HG03060 (cell line): ENCODE data around the gene KIAA0513.

Experiments used
- ATAC-seq: cut with Tn5 transposase; IDR thresholded peaks from one replicate; pipeline ENCODE4 v1.9.1; 2021; ENCODE audit warnings: low read depth, moderate number of reproducible peaks; ENCODE audit not compliant: unreplicated experiment

Gene KIAA0513

GRCh38 chr16:85027349-85027957 lies at the start of gene KIAA0513:
Gene KIAA0513 (plus strand): TSS chr16:85027795. CDS start chr16:85067072, 39,277 bp downstream.
- ATAC-seq = no peak

- ATAC-seq = no peak
Observed at GRCh38 chr16:84979516-84979915, 48.1 kb upstream of the KIAA0513 start.

- ATAC-seq = no peak
Observed at GRCh38 chr16:84982434-84982833, 45.2 kb upstream of the KIAA0513 start.

GRCh38 chr16:84985079-84986065 lies 42.2 kb upstream of the KIAA0513 start:
- ATAC-seq = no peak

- no peak for ATAC-seq
Observed at GRCh38 chr16:84986102-84986501, 41.5 kb upstream of the KIAA0513 start.

- ATAC-seq = no peak
Observed at GRCh38 chr16:84986879-84987278, 40.7 kb upstream of the KIAA0513 start.

- no peak for ATAC-seq
Observed at GRCh38 chr16:84988328-84989080, 39.1 kb upstream of the KIAA0513 start.

- no peak for ATAC-seq
Observed at GRCh38 chr16:84989749-84990620, 37.6 kb upstream of the KIAA0513 start.

- ATAC-seq = no peak
Observed at GRCh38 chr16:84990782-84991181, 36.8 kb upstream of the KIAA0513 start.

- no peak for ATAC-seq
Observed at GRCh38 chr16:84992717-84993075, 34.9 kb upstream of the KIAA0513 start.

GRCh38 chr16:84993926-84994325 lies 33.7 kb upstream of the KIAA0513 start:
- no peak for ATAC-seq

GRCh38 chr16:84995663-84996062 lies 31.9 kb upstream of the KIAA0513 start:
- no peak for ATAC-seq

- ATAC-seq = no peak
Observed at GRCh38 chr16:84996365-84996764, 31.2 kb upstream of the KIAA0513 start.

- no peak for ATAC-seq
Observed at GRCh38 chr16:84999200-84999599, 28.4 kb upstream of the KIAA0513 start.

- ATAC-seq = no peak
Observed at GRCh38 chr16:84999857-85000480, 27.6 kb upstream of the KIAA0513 start.

GRCh38 chr16:85002099-85002541 lies 25.5 kb upstream of the KIAA0513 start:
- no peak for ATAC-seq

- no peak for ATAC-seq
Observed at GRCh38 chr16:85002608-85003007, 25.0 kb upstream of the KIAA0513 start.

GRCh38 chr16:85003076-85003475 lies 24.5 kb upstream of the KIAA0513 start:
- ATAC-seq = no peak

GRCh38 chr16:85003725-85004586 lies 23.6 kb upstream of the KIAA0513 start:
- no peak for ATAC-seq
